Measurements from ENCODE around the gene HBEGF. TPM values are rescaled to one million over a fixed set of nuclear protein-coding genes. Genes with fewer than 3 reads are reported as not detected.

The HBEGF gene
- total and polyA plus RNA-seq, 2 experiments from 2014 or later = 3.7 to 4.9 TPM

- Histone ChIP-seq H3K27ac (no peak overlapping the region), H3K9me3 (ENCODE audit: low read depth) (no peaks in the 10 kb centered on the region), H3K4me1 (ENCODE audit: low read depth) (no peaks in the 10 kb centered on the region), H3K4me3 (no peak overlapping the region), H3K36me3 (no peaks in the 10 kb centered on the region), H3K27me3 (no peaks in the 10 kb centered on the region)
- TF ChIP-seq, protein P1, sequence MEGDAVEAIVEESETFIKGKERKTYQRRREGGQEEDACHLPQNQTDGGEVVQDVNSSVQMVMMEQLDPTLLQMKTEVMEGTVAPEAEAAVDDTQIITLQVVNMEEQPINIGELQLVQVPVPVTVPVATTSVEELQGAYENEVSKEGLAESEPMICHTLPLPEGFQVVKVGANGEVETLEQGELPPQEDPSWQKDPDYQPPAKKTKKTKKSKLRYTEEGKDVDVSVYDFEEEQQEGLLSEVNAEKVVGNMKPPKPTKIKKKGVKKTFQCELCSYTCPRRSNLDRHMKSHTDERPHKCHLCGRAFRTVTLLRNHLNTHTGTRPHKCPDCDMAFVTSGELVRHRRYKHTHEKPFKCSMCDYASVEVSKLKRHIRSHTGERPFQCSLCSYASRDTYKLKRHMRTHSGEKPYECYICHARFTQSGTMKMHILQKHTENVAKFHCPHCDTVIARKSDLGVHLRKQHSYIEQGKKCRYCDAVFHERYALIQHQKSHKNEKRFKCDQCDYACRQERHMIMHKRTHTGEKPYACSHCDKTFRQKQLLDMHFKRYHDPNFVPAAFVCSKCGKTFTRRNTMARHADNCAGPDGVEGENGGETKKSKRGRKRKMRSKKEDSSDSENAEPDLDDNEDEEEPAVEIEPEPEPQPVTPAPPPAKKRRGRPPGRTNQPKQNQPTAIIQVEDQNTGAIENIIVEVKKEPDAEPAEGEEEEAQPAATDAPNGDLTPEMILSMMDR (IDR thresholded peaks at IDR 0.05; ENCODE audit: low read depth, low read length) = no peak
- DNase-seq (ENCODE audit: low read depth in 1 of 2, low spot score in 1 of 2) = no peak
Observed at GRCh38 chr5:140355546-140355945, 9.1 kb upstream of the HBEGF start.

- Histone ChIP-seq H3K27me3 (no peaks in the 10 kb centered on the region), H3K4me3 (no peak overlapping the region), H3K36me3 (no peaks in the 10 kb centered on the region), H3K4me1 (ENCODE audit: low read depth) (peaks cover 4% of the 10 kb centered on the region), H3K9me3 (ENCODE audit: low read depth) (no peaks in the 10 kb centered on the region), H3K27ac (no peak overlapping the region)
- TF ChIP-seq, protein P1 (IDR thresholded peaks at IDR 0.05; ENCODE audit: low read depth, low read length) = peak; percentile 80
- DNase-seq (ENCODE audit: low read depth in 1 of 2, low spot score in 1 of 2) = peak; percentile 79 to 82
Observed at GRCh38 chr5:140351609-140352334, 5.4 kb upstream of the HBEGF start.

- no peak for DNase-seq (ENCODE audit: low read depth in 1 of 2, low spot score in 1 of 2)
- Histone ChIP-seq H3K27me3 (peaks cover 10% of the 10 kb centered on the region), H3K4me3 (no peak overlapping the region), H3K4me1 (ENCODE audit: low read depth) (peaks cover 4% of the 10 kb centered on the region), H3K9me3 (ENCODE audit: low read depth) (no peaks in the 10 kb centered on the region), H3K27ac (no peak overlapping the region), H3K36me3 (no peaks in the 10 kb centered on the region)
- TF ChIP-seq, protein P1 (IDR thresholded peaks at IDR 0.05; ENCODE audit: low read depth, low read length) = no peak
Observed at GRCh38 chr5:140349244-140349643, 2.8 kb upstream of the HBEGF start.

GRCh38 chr5:140348104-140348503, 1.7 kb upstream of the HBEGF start:
- no peak overlapping the region for H3K27ac ChIP-seq
- H3K4me1 ChIP-seq (ENCODE audit: low read depth) = peaks cover 4% of the 10 kb centered on the region
- no peak for DNase-seq (ENCODE audit: low read depth in 1 of 2, low spot score in 1 of 2)
- no peak overlapping the region for H3K4me3 ChIP-seq
- TF ChIP-seq, protein P1 (IDR thresholded peaks at IDR 0.05; ENCODE audit: low read depth, low read length) = no peak
- H3K27me3 ChIP-seq = peaks cover 10% of the 10 kb centered on the region
- no peaks in the 10 kb centered on the region for H3K36me3 ChIP-seq
- H3K9me3 ChIP-seq (ENCODE audit: low read depth) = no peaks in the 10 kb centered on the region

GRCh38 chr5:140347360-140347759, 957 bp upstream of the HBEGF start:
- Histone ChIP-seq H3K36me3 (no peaks in the 10 kb centered on the region), H3K4me3 (no peak overlapping the region), H3K9me3 (ENCODE audit: low read depth) (no peaks in the 10 kb centered on the region), H3K4me1 (ENCODE audit: low read depth) (peaks cover 4% of the 10 kb centered on the region), H3K27ac (no peak overlapping the region), H3K27me3 (peaks cover 10% of the 10 kb centered on the region)
- TF ChIP-seq, protein P1 (IDR thresholded peaks at IDR 0.05; ENCODE audit: low read depth, low read length) = no peak
- no peak for DNase-seq (ENCODE audit: low read depth in 1 of 2, low spot score in 1 of 2)
